PC-9 (cell line): ENCODE results near the gene PSMA6. TPM values are rescaled to one million over a fixed set of nuclear protein-coding genes. Genes with fewer than 3 reads are reported as not detected.
A peak's percentile ranks its signal among the peaks of the same experiment; 100 is the strongest.
"Not testable (repeated sequence)": the region's sequence is repeated elsewhere in the genome, so short reads cannot be mapped to it uniquely, and the experiment has no call there.

Experiments used
- BruUV-seq: library from RNA; stranded (reverse); fragments of 400-500 nt; replicated peaks from 2 replicates; lab custom pipeline; 2021; lab: Mats Ljungman, UMichigan
- CTCF ChIA-PET: fragments of 300-600 bp; sonication (Branson Sonifier 250); formaldehyde crosslinking; loops from one replicate; lab custom pipeline; 2022; ENCODE audit warnings: antibody characterized with exemption; lab: Charles Lee
- POLR2A ChIA-PET: fragments of 300-600 bp; sonication (Branson Sonifier 250); formaldehyde crosslinking; loops from one replicate; lab custom pipeline; 2022; ENCODE audit warnings: antibody characterized with exemption; ENCODE audit not compliant: unreplicated experiment; lab: Charles Lee
- DNase-seq, 2 experiments: peaks; one replicate each; pipeline versions ENCODE4 v3.0.0 to v3.0.0-alpha.2; 2015 to 2022; ENCODE audit warnings: mixed read lengths in 1 of 2
- H2AFZ ChIP-seq: fragments of 200-600 bp; sonication (generic); 2 replicates; pipeline ENCODE4 v1.8.1; 2017; ENCODE audit warnings: antibody characterized with exemption
- H3F3A ChIP-seq: fragments of 200-600 bp; sonication (generic); 2 replicates; pipeline ENCODE4 v1.8.1; 2017; ENCODE audit warnings: antibody characterized with exemption, mild to moderate bottlenecking, low read depth; ENCODE audit not compliant: insufficient read depth
- H3K27ac ChIP-seq: fragments of 200-600 bp; sonication (generic); 2 replicates; pipeline ENCODE4 v1.6.1; 2016; ENCODE audit warnings: mixed run types
- H3K27me3 ChIP-seq: fragments of 200-600 bp; sonication (generic); 2 replicates; pipeline ENCODE4 v1.6.1; 2016; ENCODE audit warnings: low read depth, mixed run types; ENCODE audit not compliant: insufficient read depth
- H3K36me3 ChIP-seq: fragments of 200-600 bp; sonication (generic); 2 replicates; pipeline ENCODE4 v1.6.1; 2016; ENCODE audit warnings: low read depth, mixed run types
- H3K4me1 ChIP-seq: fragments of 200-600 bp; sonication (generic); replicated peaks from 2 replicates; pipeline ENCODE4 v1.6.1; 2016; ENCODE audit warnings: mixed run types; ENCODE audit not compliant: insufficient read depth
- H3K4me2 ChIP-seq: fragments of 200-600 bp; sonication (generic); 2 replicates; pipeline ENCODE4 v1.6.1; 2017; ENCODE audit warnings: mixed run types
- H3K4me3 ChIP-seq: fragments of 200-600 bp; sonication (generic); 2 replicates; pipeline ENCODE4 v1.6.1; 2016; ENCODE audit warnings: mixed run types
- H3K79me2 ChIP-seq: fragments of 200-600 bp; sonication (generic); 2 replicates; pipeline ENCODE4 v1.6.1; 2017; ENCODE audit warnings: low read depth, mixed run types
- H3K9me2 ChIP-seq: fragments of 200-600 bp; sonication (generic); 2 replicates; pipeline ENCODE4 v1.8.1; 2017; ENCODE audit warnings: mild to moderate bottlenecking; ENCODE audit not compliant: insufficient read depth
- H3K9me3 ChIP-seq: fragments of 200-600 bp; sonication (generic); 2 replicates; pipeline ENCODE4 v1.8.1; 2016; ENCODE audit warnings: low read depth; ENCODE audit not compliant: insufficient read depth
- H4K20me1 ChIP-seq: fragments of 200-600 bp; sonication (generic); 2 replicates; pipeline ENCODE4 v1.8.1; 2017; ENCODE audit not compliant: insufficient read depth
- EZH2 ChIP-seq: fragments of 200-600 bp; sonication (generic); IDR thresholded peaks from 2 replicates; pipeline ENCODE4 v1.8.0; 2017; ENCODE audit warnings: antibody characterized with exemption, low read depth
- intact Hi-C: fragments of 100-400 bp; cut with micrococcal nuclease; formaldehyde crosslinking; loops from one replicate; pipeline ENCODE4 v1.10.0; 2022; ENCODE audit not compliant: unreplicated experiment
- total RNA-seq: library from RNA; stranded (reverse); gene quantifications from 2 replicates; pipeline ENCODE4 v1.2.3, GENCODE V29; 2021
- TF ChIP-seq, protein P1 (sequence below): fragments of 200-600 bp; sonication (generic); conservative IDR thresholded peaks from 2 replicates; pipeline ENCODE4 v1.6.1; 2017; ENCODE audit warnings: mixed run types, antibody characterized with exemption, mild to moderate bottlenecking, moderate library complexity

PSMA6 gene
- total RNA-seq, 1 experiment from 2014 or later, result 188 TPM

DNA sequence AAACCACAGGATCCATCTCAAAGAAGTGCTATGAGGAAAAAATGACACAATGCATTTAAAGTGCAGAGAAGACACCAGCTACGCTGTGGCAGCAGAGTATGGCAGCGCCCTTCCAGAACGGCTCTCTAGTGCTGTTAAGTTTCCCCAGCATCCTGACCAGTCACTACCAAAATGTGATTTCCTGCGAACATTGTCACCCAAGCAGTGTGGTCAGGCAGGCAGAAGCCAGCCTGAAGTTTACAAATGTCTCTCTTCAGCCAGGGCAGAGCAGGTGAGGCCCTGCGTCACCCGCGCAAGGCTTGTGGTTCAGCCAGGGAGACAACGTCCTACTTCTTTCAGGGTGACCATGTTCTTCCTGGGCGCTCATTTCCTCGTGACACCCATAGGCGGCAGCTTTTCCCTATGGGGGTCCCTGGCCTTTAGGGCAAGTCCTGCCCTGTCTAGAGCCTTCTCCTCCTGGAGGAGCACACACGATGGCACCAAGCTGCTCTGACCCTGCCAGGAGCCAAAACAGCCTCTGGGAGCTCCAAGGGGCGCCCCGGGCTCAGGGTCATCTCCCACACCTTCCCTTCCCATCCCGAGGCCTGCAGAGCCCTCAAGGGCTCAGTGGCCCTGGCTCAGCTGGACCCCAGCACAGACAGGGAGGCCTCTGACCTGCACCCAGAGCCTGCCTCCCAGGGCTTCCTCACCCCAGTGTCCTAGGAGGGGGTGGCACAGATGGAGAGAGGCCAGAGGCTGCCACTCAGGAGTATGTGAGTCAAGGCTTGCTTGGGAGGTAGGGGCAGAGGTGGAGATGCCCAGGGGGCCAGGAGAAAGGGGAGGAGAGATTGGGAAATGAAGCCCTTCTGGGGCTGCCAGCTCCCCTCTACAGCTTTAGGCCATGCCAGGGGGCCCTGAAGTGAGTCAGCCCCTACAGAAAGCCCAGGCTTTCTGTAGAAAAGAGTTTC lies 41.9 kb downstream of the PSMA6 start:
- H3K4me3 ChIP-seq, result no peak overlapping the region
- H2AFZ ChIP-seq, result no peak overlapping the region
- H3K4me2 ChIP-seq, result peak overlapping the region; percentile 88
- no peaks in the 10 kb centered on the region for H3K27me3 ChIP-seq
- H4K20me1 ChIP-seq, result no peaks in the 10 kb centered on the region
- TF ChIP-seq, protein P1, sequence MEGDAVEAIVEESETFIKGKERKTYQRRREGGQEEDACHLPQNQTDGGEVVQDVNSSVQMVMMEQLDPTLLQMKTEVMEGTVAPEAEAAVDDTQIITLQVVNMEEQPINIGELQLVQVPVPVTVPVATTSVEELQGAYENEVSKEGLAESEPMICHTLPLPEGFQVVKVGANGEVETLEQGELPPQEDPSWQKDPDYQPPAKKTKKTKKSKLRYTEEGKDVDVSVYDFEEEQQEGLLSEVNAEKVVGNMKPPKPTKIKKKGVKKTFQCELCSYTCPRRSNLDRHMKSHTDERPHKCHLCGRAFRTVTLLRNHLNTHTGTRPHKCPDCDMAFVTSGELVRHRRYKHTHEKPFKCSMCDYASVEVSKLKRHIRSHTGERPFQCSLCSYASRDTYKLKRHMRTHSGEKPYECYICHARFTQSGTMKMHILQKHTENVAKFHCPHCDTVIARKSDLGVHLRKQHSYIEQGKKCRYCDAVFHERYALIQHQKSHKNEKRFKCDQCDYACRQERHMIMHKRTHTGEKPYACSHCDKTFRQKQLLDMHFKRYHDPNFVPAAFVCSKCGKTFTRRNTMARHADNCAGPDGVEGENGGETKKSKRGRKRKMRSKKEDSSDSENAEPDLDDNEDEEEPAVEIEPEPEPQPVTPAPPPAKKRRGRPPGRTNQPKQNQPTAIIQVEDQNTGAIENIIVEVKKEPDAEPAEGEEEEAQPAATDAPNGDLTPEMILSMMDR, result no peak
- TF ChIP-seq EZH2, result no peak
- H3K9me3 ChIP-seq, result no peaks in the 10 kb centered on the region
- CTCF ChIA-PET, result no interaction called here
- H3F3A ChIP-seq, result peaks cover 81% of the 10 kb centered on the region
- BruUV-seq, result no TSS peak
- H3K27ac ChIP-seq, result peak overlapping the region; percentile 92
- intact Hi-C loops, result loop anchor here (2.0 kb wide), 1 partner anchor 41 kb away; the partner anchor contains the start of gene PSMA6
- peaks cover 81% of the 10 kb centered on the region for H3K4me1 ChIP-seq
- H3K9me2 ChIP-seq, result no peaks in the 10 kb centered on the region
- H3K79me2 ChIP-seq, result no peaks in the 10 kb centered on the region
- no peaks in the 10 kb centered on the region for H3K36me3 ChIP-seq
- peak in 1 of 2 experiments; percentile 50 for DNase-seq
- POLR2A ChIA-PET, result no interaction called here

DNA sequence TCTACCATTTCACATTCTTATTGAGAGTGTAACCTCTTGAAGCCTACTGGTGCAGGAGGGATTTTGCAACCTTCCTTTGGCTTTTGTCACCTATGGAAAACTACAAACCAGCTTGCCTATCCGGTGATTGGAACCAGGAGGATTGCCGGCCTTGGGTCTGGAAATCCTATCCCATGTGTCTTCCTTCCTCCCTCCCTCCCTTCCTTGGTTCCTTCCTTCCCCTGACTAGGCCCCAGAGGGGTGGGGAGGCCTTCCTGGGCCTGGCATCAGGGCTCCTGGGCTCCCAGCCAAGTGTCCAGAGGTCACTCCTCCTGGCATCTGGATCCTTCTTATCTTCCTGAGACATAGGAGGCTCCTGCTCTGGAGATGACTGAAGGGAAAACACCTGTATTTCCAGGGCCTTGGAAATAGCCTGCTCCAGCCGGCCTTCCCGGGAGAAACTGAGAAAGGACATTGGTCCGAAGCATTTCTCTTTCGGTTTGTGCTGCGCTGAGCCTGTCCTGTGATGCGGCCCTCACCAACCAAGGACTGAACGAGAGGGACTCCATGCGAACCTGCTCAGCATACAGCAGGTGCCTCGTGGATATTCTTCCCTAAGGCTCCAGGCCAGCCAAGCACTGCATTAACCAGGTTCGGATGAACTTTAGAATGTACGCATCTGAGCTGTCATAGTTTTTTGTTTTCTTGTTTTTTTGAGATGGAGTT lies 43.4 kb downstream of the PSMA6 start:
- Histone ChIP-seq H2AFZ (no peak overlapping the region), H3K79me2 (no peaks in the 10 kb centered on the region), H3K4me2 (peak overlapping the region; percentile 70), H3K27ac (peak overlapping the region; percentile 92), H3K4me3 (peak overlapping the region; percentile 38; the same call in 1 of the 2 replicates), H3K4me1 (peaks cover 81% of the 10 kb centered on the region), H3K36me3 (no peaks in the 10 kb centered on the region), H3F3A (peaks cover 73% of the 10 kb centered on the region), H4K20me1 (no peaks in the 10 kb centered on the region), H3K9me3 (no peaks in the 10 kb centered on the region), H3K27me3 (no peaks in the 10 kb centered on the region), H3K9me2 (no peaks in the 10 kb centered on the region)
- no TSS peak for BruUV-seq
- ChIA-PET CTCF (no interaction called here), POLR2A (no interaction called here)
- DNase-seq, result peak; percentile 72 to 81
- intact Hi-C loops, result loop anchor here (1.0 to 5.0 kb wide), 2 partner anchors 21 to 37 kb away; no protein-coding TSS in a partner anchor
- TF ChIP-seq EZH2, result no peak
- TF ChIP-seq, protein P1, result no peak

DNA sequence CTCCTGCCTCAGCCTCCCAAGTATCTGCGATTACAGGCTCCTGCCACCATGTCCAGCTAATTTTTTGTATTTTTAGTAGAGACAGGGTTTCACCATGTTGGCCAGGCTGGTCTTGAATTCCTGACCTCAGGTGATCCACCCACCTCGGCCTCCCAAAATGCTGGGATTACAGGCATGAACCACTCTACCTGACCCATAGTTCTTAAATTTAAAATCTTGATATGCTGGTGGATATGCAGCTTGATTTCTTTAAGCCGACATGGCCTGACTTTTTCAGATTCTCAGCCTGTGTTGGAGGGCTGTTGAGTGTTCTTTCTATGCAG lies 44.0 kb downstream of the PSMA6 start:
- ChIA-PET POLR2A (interaction anchor here (0.6 kb wide), 2 partner anchors 22 to 68 kb away, joined by 3 to 14 read pairs; partner anchors contain the start of gene NFKBIA), CTCF (interaction anchor here (0.6 kb wide), 1 partner anchor 69 kb away, joined by 6 read pairs; no protein-coding TSS in a partner anchor)
- H3K9me3 ChIP-seq, DNase-seq, H3K9me2 ChIP-seq, H3K27me3 ChIP-seq, H4K20me1 ChIP-seq, H2AFZ ChIP-seq, H3K36me3 ChIP-seq, H3K79me2 ChIP-seq, BruUV-seq: not testable (repeated sequence)
- H3K4me2 ChIP-seq, result peak overlapping the region; percentile 70
- H3K27ac ChIP-seq, result peak overlapping the region; percentile 92
- intact Hi-C loops, result loop anchor here (1.0 to 5.0 kb wide), 2 partner anchors 20 to 36 kb away; no protein-coding TSS in a partner anchor
- H3K4me3 ChIP-seq, result peak overlapping the region; percentile 38; the same call in 1 of the 2 replicates
- peaks cover 80% of the 10 kb centered on the region for H3K4me1 ChIP-seq
- H3F3A ChIP-seq, result peaks cover 67% of the 10 kb centered on the region
